Head of caudate nucleus (tissue), 42 donors: ENCODE results near the gene SIT1.
A peak's percentile ranks its signal among the peaks of the same experiment; 100 is the strongest.
"Not testable (repeated sequence)": the region's sequence is repeated elsewhere in the genome, so short reads cannot be mapped to it uniquely, and the experiment has no call there.

Source experiments
- DNase-seq, 42 donors: peaks; one replicate each; pipeline versions ENCODE4 v3.0.0 to v3.0.0-alpha.2; 2020 to 2021; ENCODE audit warnings: mixed read lengths in 7 of 42
- intact Hi-C: fragments of 100-400 bp; cut with DNase I; formaldehyde crosslinking; loops from one replicate; pipeline ENCODE4 v1.15.0; 2022

Gene SIT1

GRCh38 chr9:35646153-35646532 is 4.6 kb downstream of the SIT1 start:
- DNase-seq, result peak in 12 of 42 donors; percentile 19 to 61 (median 32)
- intact Hi-C loops, result loop anchor here (2.0 kb wide), 2 partner anchors 41 to 87 kb away; partner anchors contain the start of genes CREB3, TESK1 and TLN1

- intact Hi-C loops, result loop anchor here (2.0 kb wide), 2 partner anchors 41 to 87 kb away; partner anchors contain the start of genes CREB3, TESK1 and TLN1
- DNase-seq, result not testable (repeated sequence)
Measured at GRCh38 chr9:35645736-35646135, 5.0 kb downstream of the SIT1 start.

- intact Hi-C loops, result no loop called here
- no peak for DNase-seq
Measured at GRCh38 chr9:35643046-35643445, 7.7 kb downstream of the SIT1 start.

GRCh38 chr9:35641478-35641877 is 9.3 kb downstream of the SIT1 start:
- DNase-seq, intact Hi-C loops: not testable (repeated sequence)

- DNase-seq, intact Hi-C loops: not testable (repeated sequence)
Measured at GRCh38 chr9:35640431-35640830, 10.3 kb downstream of the SIT1 start.

- intact Hi-C loops, result no loop called here
- DNase-seq, result no peak
Measured at GRCh38 chr9:35639631-35640030, 11.1 kb downstream of the SIT1 start.

GRCh38 chr9:35639225-35639624 is 11.5 kb downstream of the SIT1 start:
- intact Hi-C loops, DNase-seq: not testable (repeated sequence)

- intact Hi-C loops, DNase-seq: not testable (repeated sequence)
Measured at GRCh38 chr9:35638751-35639150, 12.0 kb downstream of the SIT1 start.

GRCh38 chr9:35637427-35637955 is 13.2 kb downstream of the SIT1 start:
- intact Hi-C loops, DNase-seq: not testable (repeated sequence)

- intact Hi-C loops, DNase-seq: not testable (repeated sequence)
Measured at GRCh38 chr9:35636877-35637246, 13.9 kb downstream of the SIT1 start.

- no peak for DNase-seq
- intact Hi-C loops, result no loop called here
Measured at GRCh38 chr9:35636135-35636876, 14.4 kb downstream of the SIT1 start.

GRCh38 chr9:35635730-35636129 is 15.0 kb downstream of the SIT1 start:
- intact Hi-C loops, result no loop called here
- DNase-seq, result no peak

- intact Hi-C loops, result no loop called here
- no peak for DNase-seq
Measured at GRCh38 chr9:35629597-35629996, 21.1 kb downstream of the SIT1 start.

GRCh38 chr9:35628389-35628991 is 22.2 kb downstream of the SIT1 start:
- peak in 9 of 42 donors; percentile 18 to 56 (median 51) for DNase-seq
- intact Hi-C loops, result no loop called here

- DNase-seq, result no peak
- intact Hi-C loops, result no loop called here
Measured at GRCh38 chr9:35627575-35627974, 23.2 kb downstream of the SIT1 start.

- intact Hi-C loops, result no loop called here
- no peak for DNase-seq
Measured at GRCh38 chr9:35619800-35620158, 31.0 kb downstream of the SIT1 start.

- intact Hi-C loops, result no loop called here
- DNase-seq, result no peak
Measured at GRCh38 chr9:35618854-35619799, 31.6 kb downstream of the SIT1 start.

- intact Hi-C loops, result no loop called here
- DNase-seq, result peak in 1 of 42 donors; percentile 22
Measured at GRCh38 chr9:35618325-35618727, 32.4 kb downstream of the SIT1 start, which contains the start of gene CD72. Gene CD72, minus strand, starts transcription at chr9:35618413. Its CDS starts 110 bp downstream, at chr9:35618303.

GRCh38 chr9:35617548-35617947 is 33.2 kb downstream of the SIT1 start:
- DNase-seq, result no peak
- intact Hi-C loops, result no loop called here
